ENCODE measurements around the gene SELENOM.
"Not testable (repeated sequence)": the region's sequence is repeated elsewhere in the genome, so short reads cannot be mapped to it uniquely, and the experiment has no call there.

Gene SELENOM

GRCh38 chr22:31078389-31078788 lies 29.0 kb downstream of the SELENOM start:
- not testable (repeated sequence) for DNase-seq (ENCODE audit: low read depth in 2 of 2)

- DNase-seq (ENCODE audit: low read depth in 2 of 2), result no peak
Measured at GRCh38 chr22:31077681-31078080, 29.7 kb downstream of the SELENOM start.

GRCh38 chr22:31075961-31076360 lies 31.4 kb downstream of the SELENOM start:
- DNase-seq (ENCODE audit: low read depth in 2 of 2), result no peak

GRCh38 chr22:31073545-31074145 lies 33.7 kb downstream of the SELENOM start:
- not testable (repeated sequence) for DNase-seq (ENCODE audit: low read depth in 2 of 2)

- DNase-seq (ENCODE audit: low read depth in 2 of 2), result not testable (repeated sequence)
Measured at GRCh38 chr22:31073125-31073524, 34.2 kb downstream of the SELENOM start.

- not testable (repeated sequence) for DNase-seq (ENCODE audit: low read depth in 2 of 2)
Measured at GRCh38 chr22:31069691-31070314, 37.6 kb downstream of the SELENOM start.

- DNase-seq (ENCODE audit: low read depth in 2 of 2), result no peak
Measured at GRCh38 chr22:31068970-31069369, 38.4 kb downstream of the SELENOM start.

GRCh38 chr22:31064369-31064768 lies 43.0 kb downstream of the SELENOM start:
- DNase-seq (ENCODE audit: low read depth in 2 of 2), result no peak

GRCh38 chr22:31062566-31063230 lies 44.7 kb downstream of the SELENOM start:
- DNase-seq (ENCODE audit: low read depth in 2 of 2), result no peak

GRCh38 chr22:31059663-31060062 lies 47.7 kb downstream of the SELENOM start:
- DNase-seq (ENCODE audit: low read depth in 2 of 2), result not testable (repeated sequence)

GRCh38 chr22:31056986-31057599 lies 50.3 kb downstream of the SELENOM start:
- no peak for DNase-seq (ENCODE audit: low read depth in 2 of 2)

GRCh38 chr22:31055635-31056159 lies 51.7 kb downstream of the SELENOM start:
- DNase-seq (ENCODE audit: low read depth in 2 of 2), result no peak

GRCh38 chr22:31055117-31055634 lies 52.2 kb downstream of the SELENOM start:
- no peak for DNase-seq (ENCODE audit: low read depth in 2 of 2)

All from activated CD4-positive, alpha-beta T cell treated with anti-CD3 and anti-CD28 coated beads for 24 hours (primary cell).